ENCODE measurements around the gene C16orf92. TPM values are rescaled to one million over a fixed set of nuclear protein-coding genes. Genes with fewer than 3 reads are reported as not detected.

C16orf92 gene
- total and polyA plus RNA-seq, 12 donors: not detected

DNA sequence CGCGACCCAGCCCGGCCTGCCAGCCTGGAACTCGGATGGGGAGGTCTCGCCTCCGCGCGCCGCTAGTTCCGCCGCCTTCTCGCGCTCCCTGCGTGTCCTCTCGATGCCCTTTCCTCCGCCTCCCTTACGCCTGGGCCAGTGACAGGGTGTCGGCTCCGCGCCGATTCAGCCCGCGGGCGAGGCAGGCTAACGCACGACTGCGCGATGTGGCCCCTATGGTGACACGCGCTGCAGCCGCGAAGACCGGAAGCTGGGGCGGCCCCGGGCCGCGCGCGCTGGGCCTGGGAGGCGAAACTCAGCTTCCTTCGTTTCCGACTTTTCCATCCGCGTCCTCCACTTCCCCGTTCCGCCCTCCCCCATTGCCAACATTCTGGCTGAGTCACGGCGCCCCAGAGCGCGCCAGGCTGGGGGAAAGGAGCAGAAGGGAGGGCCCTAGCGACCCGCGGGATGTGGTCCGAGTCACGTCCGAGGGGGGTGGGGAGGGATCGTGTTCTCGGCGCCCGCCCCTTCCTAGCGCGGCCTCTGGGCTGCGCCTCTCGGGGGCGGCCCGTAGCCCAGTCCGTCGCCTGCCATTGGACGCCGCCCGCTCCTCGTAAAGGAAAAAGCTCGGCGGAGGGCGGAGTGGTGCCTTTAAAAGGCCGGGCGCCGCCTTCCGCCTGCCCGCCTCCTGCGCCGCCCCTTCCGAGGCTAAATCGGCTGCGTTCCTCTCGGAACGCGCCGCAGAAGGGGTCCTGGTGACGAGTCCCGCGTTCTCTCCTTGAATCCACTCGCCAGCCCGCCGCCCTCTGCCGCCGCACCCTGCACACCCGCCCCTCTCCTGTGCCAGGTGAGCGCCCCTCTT is 42.3 kb downstream of the C16orf92 start, which contains the start of gene ALDOA:
Gene ALDOA, plus strand, starts transcription at position 659 of the 841 bp plus-strand sequence. CDS start 1,138 bp downstream, outside the sequence.
- Histone ChIP-seq H3K27me3 (no peaks in the 10 kb centered on the region), H3K27ac (peak within 1 kb of the TSS; percentile 92 to 100 (median 99)), H3K9me3 (replicated peaks in 1 of 3) (no peaks in the 10 kb centered on the region), H3K36me3 (replicated peaks in 1 of 2) (peaks cover 0 to 36% of the 10 kb centered on the region in 2 donors), H3K4me3 (peak within 1 kb of the TSS; percentile 45 to 96 (median 88)), H3K4me1 (replicated peaks in 1 of 2) (peaks cover 41 to 48% of the 10 kb centered on the region in 2 donors)
- intact Hi-C loops (cut with DNase I): no loop called here
- TF ChIP-seq, protein P1, sequence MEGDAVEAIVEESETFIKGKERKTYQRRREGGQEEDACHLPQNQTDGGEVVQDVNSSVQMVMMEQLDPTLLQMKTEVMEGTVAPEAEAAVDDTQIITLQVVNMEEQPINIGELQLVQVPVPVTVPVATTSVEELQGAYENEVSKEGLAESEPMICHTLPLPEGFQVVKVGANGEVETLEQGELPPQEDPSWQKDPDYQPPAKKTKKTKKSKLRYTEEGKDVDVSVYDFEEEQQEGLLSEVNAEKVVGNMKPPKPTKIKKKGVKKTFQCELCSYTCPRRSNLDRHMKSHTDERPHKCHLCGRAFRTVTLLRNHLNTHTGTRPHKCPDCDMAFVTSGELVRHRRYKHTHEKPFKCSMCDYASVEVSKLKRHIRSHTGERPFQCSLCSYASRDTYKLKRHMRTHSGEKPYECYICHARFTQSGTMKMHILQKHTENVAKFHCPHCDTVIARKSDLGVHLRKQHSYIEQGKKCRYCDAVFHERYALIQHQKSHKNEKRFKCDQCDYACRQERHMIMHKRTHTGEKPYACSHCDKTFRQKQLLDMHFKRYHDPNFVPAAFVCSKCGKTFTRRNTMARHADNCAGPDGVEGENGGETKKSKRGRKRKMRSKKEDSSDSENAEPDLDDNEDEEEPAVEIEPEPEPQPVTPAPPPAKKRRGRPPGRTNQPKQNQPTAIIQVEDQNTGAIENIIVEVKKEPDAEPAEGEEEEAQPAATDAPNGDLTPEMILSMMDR (IDR thresholded peaks at IDR 0.05): peak in 1 of 6 experiments; percentile 29
- peak; percentile 99 for TF ChIP-seq POLR2A (IDR thresholded peaks at IDR 0.05)
- WGBS, 4 donors: 0 to 1% (median 0%) methylated on average over 6 to 99 of the region's 99 CpGs
- peak; percentile 98 to 99 (median 99) for DNase-seq

DNA sequence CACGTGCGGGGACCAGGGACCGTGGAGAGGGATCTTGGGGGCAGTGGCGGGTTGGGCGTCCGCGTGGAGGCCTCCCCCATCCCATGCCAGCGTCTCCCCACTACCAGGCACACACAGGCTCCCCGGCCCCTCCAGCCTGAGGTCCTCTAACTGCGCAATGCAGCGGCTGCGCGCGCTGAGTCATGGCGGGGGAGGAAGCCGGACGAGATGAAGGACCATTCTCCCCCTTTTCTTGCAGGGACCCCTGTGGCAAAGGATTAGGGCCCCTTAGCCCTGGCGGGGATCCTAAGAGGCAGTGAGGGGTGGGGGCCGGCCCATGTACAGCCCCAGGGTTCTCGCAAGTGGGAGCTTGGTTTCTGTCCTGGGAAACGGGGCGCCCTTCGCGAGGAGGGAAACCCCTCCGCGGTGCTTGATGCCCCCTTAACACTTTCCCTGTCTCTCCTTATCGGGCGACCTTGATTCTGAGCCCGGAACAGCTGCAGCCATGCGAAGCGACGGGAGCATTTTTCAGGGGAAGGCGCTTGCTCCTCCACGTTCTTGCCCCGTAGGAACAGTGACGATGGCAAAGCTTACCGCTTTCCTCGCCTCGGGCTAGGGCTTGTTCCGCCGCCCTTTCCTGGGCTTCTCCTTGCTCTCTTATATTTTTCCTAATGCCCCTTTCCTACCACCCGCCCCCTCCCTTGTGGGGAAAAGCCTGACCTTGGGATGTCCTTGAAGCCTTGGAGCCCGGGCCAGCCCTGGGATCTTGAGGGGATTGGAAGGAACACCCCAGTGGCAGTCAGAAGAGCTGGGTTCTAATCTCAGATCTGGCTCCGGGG is 43.2 kb downstream of the C16orf92 start:
- Histone ChIP-seq H3K4me1 (replicated peaks in 1 of 2) (peaks cover 41 to 50% of the 10 kb centered on the region in 2 donors), H3K36me3 (replicated peaks in 1 of 2) (peaks cover 0 to 45% of the 10 kb centered on the region in 2 donors), H3K9me3 (replicated peaks in 1 of 3) (no peaks in the 10 kb centered on the region), H3K27ac (peak overlapping the region; percentile 76 to 100 (median 99)), H3K27me3 (no peaks in the 10 kb centered on the region), H3K4me3 (peak overlapping the region; percentile 41 to 96 (median 88))
- intact Hi-C loops (cut with DNase I): no loop called here
- no peak for TF ChIP-seq POLR2A (IDR thresholded peaks at IDR 0.05)
- TF ChIP-seq, protein P1 (IDR thresholded peaks at IDR 0.05): peak in 1 of 6 experiments; percentile 6
- 1% methylated on average over 20 to 44 of the region's 44 CpGs for WGBS, 4 donors
- DNase-seq: peak in 6 of 7 donors; percentile 45 to 79 (median 74)

GRCh38 chr16:30066761-30067583 is 44.0 kb downstream of the C16orf92 start:
- H3K4me1 ChIP-seq (replicated peaks in 1 of 2): peaks cover 41 to 50% of the 10 kb centered on the region in 2 donors
- intact Hi-C loops (cut with DNase I): no loop called here
- TF ChIP-seq POLR2A (IDR thresholded peaks at IDR 0.05): peak in 1 of 2 donors; percentile 14
- TF ChIP-seq, protein P1 (IDR thresholded peaks at IDR 0.05): no peak

More at GRCh38 chr16:30066761-30067583, 44.0 kb downstream of the C16orf92 start:
- H3K4me3 ChIP-seq: peak overlapping the region; percentile 41 to 96 (median 88)
- H3K9me3 ChIP-seq (replicated peaks in 1 of 3): no peaks in the 10 kb centered on the region
- peaks cover 0 to 53% of the 10 kb centered on the region in 2 donors for H3K36me3 ChIP-seq (replicated peaks in 1 of 2)
- 32 to 40% (median 37%) methylated on average over 11 to 21 of the region's 21 CpGs for WGBS, 4 donors
- DNase-seq: peak; percentile 53 to 74 (median 61)
- H3K27me3 ChIP-seq: no peaks in the 10 kb centered on the region
- H3K27ac ChIP-seq: peak overlapping the region; percentile 76 to 100 (median 99)

Measured in adrenal gland (tissue), 12 donors.